K562 (cell line): Measurements from ENCODE around the gene ALOXE3. TPM values are rescaled to one million over a fixed set of nuclear protein-coding genes. Genes with fewer than 3 reads are reported as not detected.
A peak's percentile ranks its signal among the peaks of the same experiment; 100 is the strongest.

Experiments
- CC2D1A ChIP-seq: fragments of 450-650 bp; IDR thresholded peaks from 2 replicates; pipeline ENCODE4 v1.6.1; 2017; ENCODE audit warnings: mild to moderate bottlenecking
- NUFIP1 ChIP-seq: fragments of 450-650 bp; IDR thresholded peaks from 2 replicates; pipeline ENCODE4 v1.6.1; 2018; ENCODE audit not compliant: partially characterized antibody
- RBM22 ChIP-seq: fragments of 200-400 bp; formaldehyde crosslinking; IDR thresholded peaks from 2 replicates; pipeline ENCODE4 v1.6.1; 2018; ENCODE audit warnings: low read length, low read depth; ENCODE audit not compliant: poor library complexity, severe bottlenecking
- RNF2 ChIP-seq: sonication (generic); IDR thresholded peaks from 2 replicates; pipeline ENCODE4 v1.6.1; 2016
- SAFB ChIP-seq: fragments of 200-400 bp; formaldehyde crosslinking; IDR thresholded peaks from 2 replicates; pipeline ENCODE4 v1.6.1; 2017; ENCODE audit warnings: low read depth, low read length, borderline replicate concordance
- SRSF1 ChIP-seq: fragments of 200-400 bp; formaldehyde crosslinking; IDR thresholded peaks from 2 replicates; pipeline ENCODE4 v1.6.1; 2017; ENCODE audit warnings: mild to moderate bottlenecking, low read depth, low read length, moderate library complexity
- TEAD1 ChIP-seq, 2 experiments: fragments of 450-650 bp in 1 of 2; sonication (generic) in 1 of 2; formaldehyde crosslinking; IDR thresholded peaks; 2 replicates each; pipeline versions ENCODE4 v1.4.0 to v1.8.0; 2020 to 2022; ENCODE audit warnings: mild to moderate bottlenecking in 2 of 2, missing genetic modification reagents in 1 of 2
- ZBTB7A ChIP-seq: IDR thresholded peaks from 2 replicates; pipeline ENCODE4 v1.6.1; 2011; ENCODE audit warnings: low read depth, mild to moderate bottlenecking, low read length, moderate library complexity, borderline replicate concordance; ENCODE audit not compliant: control insufficient read depth
- ZNF347 ChIP-seq: fragments of 450-650 bp; formaldehyde crosslinking; IDR thresholded peaks from 2 replicates; pipeline ENCODE4 v1.4.0; 2020; ENCODE audit warnings: low read depth, mild to moderate bottlenecking, moderate library complexity
- polyA plus RNA-seq, 8 experiments: library from polyadenylated mRNA; depleted of rRNA in 4 of 8; stranded (reverse) in 5 of 8; unstranded in 3 of 8; fragments of >200 nt; fragmentation: Nextera tagmentation in 2 of 8; fragmentation: Illumina TruSeq in 1 of 8; extraction: Ambion mirVana in 2 of 8; extraction: Trizol in 1 of 8; gene quantifications; 2 replicates each; pipeline versions ENCODE4 v1.2.1 to v1.2.3, GENCODE V29; 2011 to 2014; ENCODE audit warnings: inconsistent platforms in 1 of 8, missing spikeins in 1 of 8
- total RNA-seq, 7 experiments: library from RNA; depleted of rRNA in 6 of 7; stranded (reverse); fragments of >200 nt in 6 of 7; fragmentation: Illumina TruSeq in 2 of 7; extraction: Trizol in 2 of 7; gene quantifications; 2 replicates each; pipeline versions ENCODE4 v1.2.1 to v1.2.3, GENCODE V29; 2011 to 2021; ENCODE audit warnings: low replicate concordance in 1 of 7
- TF ChIP-seq, protein P1 (sequence below), 2 experiments: fragments of 450-650 bp; IDR thresholded peaks; 2 replicates each; pipeline ENCODE4 v1.6.1; 2016; ENCODE audit warnings: mild to moderate bottlenecking in 2 of 2, borderline replicate concordance in 1 of 2, low read depth in 1 of 2, moderate library complexity in 1 of 2
- TF ChIP-seq, protein P2 (sequence below): fragments of 450-650 bp; IDR thresholded peaks from 2 replicates; pipeline ENCODE4 v1.6.1; 2014; ENCODE audit warnings: low read depth, mild to moderate bottlenecking, moderate library complexity, borderline replicate concordance
- TF ChIP-seq, protein P3 (sequence below): sonication (generic); formaldehyde crosslinking; IDR thresholded peaks from 2 replicates; pipeline ENCODE4 v1.9.0; 2022; ENCODE audit warnings: mild to moderate bottlenecking, missing genetic modification reagents
- TF ChIP-seq, protein P4 (sequence below): fragments of 250-450 bp; sonication (Bioruptor Pico); IDR thresholded peaks from 2 replicates; pipeline ENCODE4 v1.5.0; 2020; ENCODE audit warnings: mild to moderate bottlenecking
- TF ChIP-seq, protein P5 (sequence below): fragments of 250-450 bp; sonication (Bioruptor Pico); IDR thresholded peaks from 2 replicates; pipeline ENCODE4 v1.8.0; 2022; ENCODE audit warnings: inconsistent platforms

ALOXE3 gene
- total and polyA plus RNA-seq, 9 of the 15 experiments (the other 6 are each of a cell fraction or from before 2014, with no cell fraction given): 0.04 TPM; not detected in 8

DNA sequence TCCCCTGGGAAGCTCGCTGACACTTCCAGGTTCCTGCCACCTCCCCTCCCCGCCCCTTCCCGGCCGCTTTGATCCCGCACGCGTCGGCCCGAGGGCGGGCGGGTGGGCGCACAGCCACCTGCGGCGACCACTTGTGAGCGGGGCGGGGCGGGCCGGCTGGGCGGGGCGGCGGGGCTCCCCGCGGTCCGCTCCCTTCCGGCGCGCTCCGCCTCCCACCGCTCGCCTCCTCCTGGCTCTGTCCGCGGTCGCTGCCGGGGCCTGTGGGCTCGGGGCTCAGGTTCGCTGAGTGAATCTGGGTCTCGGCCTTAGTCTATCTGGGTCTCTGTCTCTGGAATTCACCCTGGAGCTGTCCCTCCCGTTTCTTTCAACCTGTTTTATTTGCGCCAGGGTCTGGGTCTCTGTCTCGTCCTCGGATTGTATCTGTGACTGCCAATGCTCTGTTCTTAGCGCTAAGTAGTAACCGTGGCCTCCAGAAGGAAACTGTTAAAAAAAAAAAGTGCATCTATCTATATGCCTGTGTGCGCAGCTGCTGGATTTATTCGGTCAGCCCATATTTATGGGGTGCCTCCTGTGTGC, 8.3 kb upstream of the ALOXE3 start (continued):
- TF ChIP-seq, protein P1, sequence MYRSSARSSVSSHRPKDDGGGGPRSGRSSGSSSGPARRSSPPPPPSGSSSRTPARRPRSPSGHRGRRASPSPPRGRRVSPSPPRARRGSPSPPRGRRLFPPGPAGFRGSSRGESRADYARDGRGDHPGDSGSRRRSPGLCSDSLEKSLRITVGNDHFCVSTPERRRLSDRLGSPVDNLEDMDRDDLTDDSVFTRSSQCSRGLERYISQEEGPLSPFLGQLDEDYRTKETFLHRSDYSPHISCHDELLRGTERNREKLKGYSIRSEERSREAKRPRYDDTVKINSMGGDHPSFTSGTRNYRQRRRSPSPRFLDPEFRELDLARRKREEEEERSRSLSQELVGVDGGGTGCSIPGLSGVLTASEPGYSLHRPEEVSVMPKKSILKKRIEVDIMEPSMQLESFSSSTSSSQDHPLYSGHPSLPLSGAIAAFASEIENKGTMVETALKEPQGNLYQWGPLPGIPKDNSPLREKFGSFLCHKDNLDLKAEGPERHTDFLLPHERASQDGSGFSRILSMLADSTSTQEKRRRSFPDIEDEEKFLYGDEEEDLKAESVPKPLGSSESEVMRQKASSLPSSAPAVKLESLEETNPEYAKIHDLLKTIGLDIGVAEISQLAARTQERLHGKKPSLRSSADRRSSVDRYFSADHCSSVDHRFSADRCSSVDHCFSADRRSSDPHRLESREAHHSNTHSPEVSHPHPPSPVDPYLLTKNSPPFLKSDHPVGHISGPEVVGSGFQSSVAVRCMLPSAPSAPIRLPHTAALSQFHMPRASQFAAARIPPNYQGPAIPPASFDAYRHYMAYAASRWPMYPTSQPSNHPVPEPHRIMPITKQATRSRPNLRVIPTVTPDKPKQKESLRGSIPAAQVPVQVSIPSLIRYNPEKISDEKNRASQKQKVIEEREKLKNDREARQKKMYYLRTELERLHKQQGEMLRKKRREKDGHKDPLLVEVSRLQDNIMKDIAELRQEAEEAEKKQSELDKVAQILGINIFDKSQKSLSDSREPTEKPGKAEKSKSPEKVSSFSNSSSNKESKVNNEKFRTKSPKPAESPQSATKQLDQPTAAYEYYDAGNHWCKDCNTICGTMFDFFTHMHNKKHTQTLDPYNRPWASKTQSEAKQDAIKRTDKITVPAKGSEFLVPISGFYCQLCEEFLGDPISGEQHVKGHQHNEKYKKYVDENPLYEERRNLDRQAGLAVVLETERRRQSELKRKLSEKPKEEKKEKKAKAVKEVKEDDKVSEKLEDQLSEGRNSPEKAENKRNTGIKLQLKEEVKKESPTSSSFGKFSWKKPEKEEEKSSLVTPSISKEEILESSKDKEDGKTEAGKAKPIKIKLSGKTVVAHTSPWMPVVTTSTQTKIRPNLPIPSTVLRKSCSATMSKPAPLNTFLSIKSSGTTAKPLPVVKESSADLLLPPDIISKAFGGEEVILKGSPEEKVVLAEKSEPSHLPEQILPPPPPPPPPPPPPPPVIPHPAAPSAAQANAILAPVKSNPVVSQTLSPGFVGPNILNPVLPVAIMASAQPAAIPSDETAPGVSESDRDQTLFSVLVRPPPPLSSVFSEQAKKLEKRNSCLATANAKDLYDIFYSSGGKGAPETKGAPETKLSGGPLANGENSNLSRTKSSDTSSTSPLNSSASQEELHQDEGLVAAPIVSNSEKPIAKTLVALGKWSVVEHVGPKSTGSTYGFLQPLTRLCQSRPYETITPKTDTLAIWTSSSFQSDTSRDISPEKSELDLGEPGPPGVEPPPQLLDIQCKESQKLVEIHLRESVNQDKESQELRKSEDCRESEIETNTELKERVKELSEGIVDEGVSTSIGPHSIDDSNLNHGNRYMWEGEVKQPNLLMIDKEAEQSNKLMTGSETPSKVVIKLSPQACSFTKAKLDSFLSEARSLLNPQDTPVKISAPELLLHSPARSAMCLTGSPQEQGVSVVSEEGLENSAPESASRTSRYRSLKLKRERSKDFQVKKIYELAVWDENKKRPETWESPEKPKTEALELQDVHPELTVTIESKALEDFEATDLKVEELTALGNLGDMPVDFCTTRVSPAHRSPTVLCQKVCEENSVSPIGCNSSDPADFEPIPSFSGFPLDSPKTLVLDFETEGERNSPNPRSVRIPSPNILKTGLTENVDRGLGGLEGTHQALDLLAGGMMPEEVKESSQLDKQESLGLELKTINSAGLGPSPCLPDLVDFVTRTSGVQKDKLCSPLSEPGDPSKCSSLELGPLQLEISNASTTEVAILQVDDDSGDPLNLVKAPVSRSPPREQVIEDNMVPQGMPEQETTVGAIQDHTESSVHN (IDR thresholded peaks at IDR 0.05; ENCODE audit: borderline replicate concordance in 1 of 2, low read depth in 1 of 2): no peak
- TF ChIP-seq, protein P2, sequence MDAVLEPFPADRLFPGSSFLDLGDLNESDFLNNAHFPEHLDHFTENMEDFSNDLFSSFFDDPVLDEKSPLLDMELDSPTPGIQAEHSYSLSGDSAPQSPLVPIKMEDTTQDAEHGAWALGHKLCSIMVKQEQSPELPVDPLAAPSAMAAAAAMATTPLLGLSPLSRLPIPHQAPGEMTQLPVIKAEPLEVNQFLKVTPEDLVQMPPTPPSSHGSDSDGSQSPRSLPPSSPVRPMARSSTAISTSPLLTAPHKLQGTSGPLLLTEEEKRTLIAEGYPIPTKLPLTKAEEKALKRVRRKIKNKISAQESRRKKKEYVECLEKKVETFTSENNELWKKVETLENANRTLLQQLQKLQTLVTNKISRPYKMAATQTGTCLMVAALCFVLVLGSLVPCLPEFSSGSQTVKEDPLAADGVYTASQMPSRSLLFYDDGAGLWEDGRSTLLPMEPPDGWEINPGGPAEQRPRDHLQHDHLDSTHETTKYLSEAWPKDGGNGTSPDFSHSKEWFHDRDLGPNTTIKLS: no peak
- TF ChIP-seq NUFIP1 (no peak), ZNF347 (CRISPR knock-in tag) (no peak), CC2D1A (peak; percentile 99), TEAD1 (CRISPR knock-in tag; IDR thresholded peaks at IDR 0.05) (no peak), SRSF1 (no peak), RNF2 (no peak), RBM22 (no peak), SAFB (no peak), ZBTB7A (peak; percentile 40; the same call in 1 of the 2 replicates)
- TF ChIP-seq, protein P3, sequence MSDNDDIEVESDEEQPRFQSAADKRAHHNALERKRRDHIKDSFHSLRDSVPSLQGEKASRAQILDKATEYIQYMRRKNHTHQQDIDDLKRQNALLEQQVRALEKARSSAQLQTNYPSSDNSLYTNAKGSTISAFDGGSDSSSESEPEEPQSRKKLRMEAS (CRISPR knock-in tag): no peak
- TF ChIP-seq, protein P4, sequence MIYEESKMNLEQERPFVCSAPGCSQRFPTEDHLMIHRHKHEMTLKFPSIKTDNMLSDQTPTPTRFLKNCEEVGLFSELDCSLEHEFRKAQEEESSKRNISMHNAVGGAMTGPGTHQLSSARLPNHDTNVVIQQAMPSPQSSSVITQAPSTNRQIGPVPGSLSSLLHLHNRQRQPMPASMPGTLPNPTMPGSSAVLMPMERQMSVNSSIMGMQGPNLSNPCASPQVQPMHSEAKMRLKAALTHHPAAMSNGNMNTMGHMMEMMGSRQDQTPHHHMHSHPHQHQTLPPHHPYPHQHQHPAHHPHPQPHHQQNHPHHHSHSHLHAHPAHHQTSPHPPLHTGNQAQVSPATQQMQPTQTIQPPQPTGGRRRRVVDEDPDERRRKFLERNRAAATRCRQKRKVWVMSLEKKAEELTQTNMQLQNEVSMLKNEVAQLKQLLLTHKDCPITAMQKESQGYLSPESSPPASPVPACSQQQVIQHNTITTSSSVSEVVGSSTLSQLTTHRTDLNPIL (CRISPR knock-in tag): no peak
- TF ChIP-seq, protein P5, sequence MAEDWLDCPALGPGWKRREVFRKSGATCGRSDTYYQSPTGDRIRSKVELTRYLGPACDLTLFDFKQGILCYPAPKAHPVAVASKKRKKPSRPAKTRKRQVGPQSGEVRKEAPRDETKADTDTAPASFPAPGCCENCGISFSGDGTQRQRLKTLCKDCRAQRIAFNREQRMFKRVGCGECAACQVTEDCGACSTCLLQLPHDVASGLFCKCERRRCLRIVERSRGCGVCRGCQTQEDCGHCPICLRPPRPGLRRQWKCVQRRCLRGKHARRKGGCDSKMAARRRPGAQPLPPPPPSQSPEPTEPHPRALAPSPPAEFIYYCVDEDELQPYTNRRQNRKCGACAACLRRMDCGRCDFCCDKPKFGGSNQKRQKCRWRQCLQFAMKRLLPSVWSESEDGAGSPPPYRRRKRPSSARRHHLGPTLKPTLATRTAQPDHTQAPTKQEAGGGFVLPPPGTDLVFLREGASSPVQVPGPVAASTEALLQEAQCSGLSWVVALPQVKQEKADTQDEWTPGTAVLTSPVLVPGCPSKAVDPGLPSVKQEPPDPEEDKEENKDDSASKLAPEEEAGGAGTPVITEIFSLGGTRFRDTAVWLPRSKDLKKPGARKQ: no peak
